HG02973 (cell line): ENCODE measurements around the gene CACNB2.

ENCODE experiments used
- ATAC-seq: cut with Tn5 transposase; IDR thresholded peaks from one replicate; pipeline ENCODE4 v1.9.1; 2021; ENCODE audit warnings: moderate library complexity; ENCODE audit not compliant: unreplicated experiment

Gene CACNB2

GRCh38 chr10:18328941-18329340 is 188.7 kb downstream of the CACNB2 start:
- ATAC-seq: no peak

- no peak for ATAC-seq
Measured at GRCh38 chr10:18332048-18332447, 191.8 kb downstream of the CACNB2 start.

GRCh38 chr10:18332484-18332883 is 192.3 kb downstream of the CACNB2 start:
- no peak for ATAC-seq

- ATAC-seq: no peak
Measured at GRCh38 chr10:18333621-18334020, 193.4 kb downstream of the CACNB2 start.

GRCh38 chr10:18334116-18334867 is 194.1 kb downstream of the CACNB2 start:
- ATAC-seq: no peak

GRCh38 chr10:18340496-18341051 is 200.3 kb downstream of the CACNB2 start:
- ATAC-seq: no peak

GRCh38 chr10:18341055-18341454 is 200.8 kb downstream of the CACNB2 start:
- no peak for ATAC-seq

GRCh38 chr10:18343573-18343972 is 203.3 kb downstream of the CACNB2 start:
- no peak for ATAC-seq

GRCh38 chr10:18345308-18345707 is 205.1 kb downstream of the CACNB2 start:
- ATAC-seq: no peak

GRCh38 chr10:18350340-18350739 is 210.1 kb downstream of the CACNB2 start:
- ATAC-seq: no peak

GRCh38 chr10:18351421-18351820 is 211.2 kb downstream of the CACNB2 start:
- ATAC-seq: no peak

- ATAC-seq: no peak
Measured at GRCh38 chr10:18352175-18352574, 212.0 kb downstream of the CACNB2 start.

GRCh38 chr10:18359812-18360211 is 219.6 kb downstream of the CACNB2 start:
- no peak for ATAC-seq

- no peak for ATAC-seq
Measured at GRCh38 chr10:18362892-18363291, 222.7 kb downstream of the CACNB2 start.

GRCh38 chr10:18364987-18365775 is 225.0 kb downstream of the CACNB2 start:
- no peak for ATAC-seq

- ATAC-seq: no peak
Measured at GRCh38 chr10:18367840-18368239, 227.6 kb downstream of the CACNB2 start.

GRCh38 chr10:18368273-18368672 is 228.0 kb downstream of the CACNB2 start:
- ATAC-seq: no peak

GRCh38 chr10:18368682-18369081 is 228.5 kb downstream of the CACNB2 start:
- no peak for ATAC-seq

GRCh38 chr10:18369859-18370473 is 229.7 kb downstream of the CACNB2 start:
- ATAC-seq: no peak

GRCh38 chr10:18376650-18377049 is 236.4 kb downstream of the CACNB2 start:
- no peak for ATAC-seq

- no peak for ATAC-seq
Measured at GRCh38 chr10:18377898-18378297, 237.7 kb downstream of the CACNB2 start.

GRCh38 chr10:18378766-18379165 is 238.5 kb downstream of the CACNB2 start:
- ATAC-seq: no peak
